Common myeloid progenitor, CD34-positive (primary cell): Measurements from ENCODE around the gene CDK9.

Source experiments
- CTCF ChIA-PET: fragments of 350-600 bp; sonication (Branson Sonifier 250); formaldehyde crosslinking; loops from one replicate; lab custom pipeline; 2021; ENCODE audit warnings: antibody characterized with exemption; lab: Charles Lee
- POLR2A ChIA-PET: fragments of 350-600 bp; sonication (Branson Sonifier 250); formaldehyde crosslinking; loops from one replicate; lab custom pipeline; 2021; ENCODE audit warnings: antibody characterized with exemption; lab: Charles Lee
- DNase-seq, 3 donors: peaks; one replicate each; pipeline versions ENCODE4 v3.0.0 to v3.0.0-alpha.2; 2013
- H3K27ac ChIP-seq, 2 experiments: 1 replicate in 1 of 2; 2 replicates in 1 of 2; pipeline ENCODE4 v1.7.0; 2013; ENCODE audit warnings: inconsistent platforms in 2 of 2, low read length in 2 of 2, mild to moderate bottlenecking in 2 of 2, low read depth in 1 of 2, moderate library complexity in 1 of 2; ENCODE audit not compliant: severe bottlenecking in 2 of 2, insufficient read depth in 1 of 2, poor library complexity in 1 of 2
- H3K27me3 ChIP-seq, 5 experiments: replicated peaks in 2 of 5; 1 replicate in 3 of 5; 2 replicates in 2 of 5; pipeline versions ENCODE4 v1.6.1 to v1.7.0; 2013; ENCODE audit warnings: low read length in 4 of 5, mild to moderate bottlenecking in 2 of 5, moderate library complexity in 2 of 5, inconsistent platforms in 1 of 5; ENCODE audit not compliant: insufficient read depth in 5 of 5, control insufficient read depth in 4 of 5
- H3K36me3 ChIP-seq, 4 experiments: 1 replicate in 2 of 4; 2 replicates in 2 of 4; pipeline versions ENCODE4 v1.6.1 to v1.7.0; 2013; ENCODE audit warnings: low read length in 3 of 4, control low read depth in 1 of 4, mild to moderate bottlenecking in 1 of 4; ENCODE audit not compliant: control insufficient read depth in 4 of 4, insufficient read depth in 4 of 4
- H3K4me1 ChIP-seq, 4 experiments: 1 replicate in 3 of 4; 2 replicates in 1 of 4; pipeline versions ENCODE4 v1.6.1 to v1.7.1; 2013; ENCODE audit warnings: low read length in 3 of 4, mild to moderate bottlenecking in 3 of 4, control low read depth in 1 of 4, inconsistent platforms in 1 of 4, moderate library complexity in 1 of 4; ENCODE audit not compliant: control insufficient read depth in 4 of 4, insufficient read depth in 4 of 4; ENCODE audit errors: control extremely low read depth in 1 of 4
- H3K4me3 ChIP-seq, 7 experiments: 1 replicate in 4 of 7; 2 replicates in 3 of 7; pipeline versions ENCODE4 v1.5.1 to v1.7.0; 2013; ENCODE audit warnings: mild to moderate bottlenecking in 7 of 7, low read length in 6 of 7, moderate library complexity in 6 of 7, inconsistent platforms in 2 of 7, low read depth in 2 of 7, control low read depth in 1 of 7; ENCODE audit not compliant: insufficient read depth in 4 of 7, control insufficient read depth in 1 of 7; ENCODE audit errors: extremely low read depth in 1 of 7
- H3K9me3 ChIP-seq, 5 experiments: 1 replicate in 4 of 5; 2 replicates in 1 of 5; pipeline versions ENCODE4 v1.6.1 to v1.7.1; 2013; ENCODE audit warnings: low read length in 4 of 5, mild to moderate bottlenecking in 2 of 5, inconsistent platforms in 1 of 5, low read depth in 1 of 5, moderate library complexity in 1 of 5; ENCODE audit not compliant: control insufficient read depth in 4 of 5, insufficient read depth in 2 of 5; ENCODE audit errors: control extremely low read depth in 1 of 5
- WGBS: methylation state at CpG from one replicate; pipeline ENCODE4 v1.1.5; 2013; ENCODE audit not compliant: insufficient coverage; 5-methylcytosine and 5-hydroxymethylcytosine counted together

Gene CDK9

DNA sequence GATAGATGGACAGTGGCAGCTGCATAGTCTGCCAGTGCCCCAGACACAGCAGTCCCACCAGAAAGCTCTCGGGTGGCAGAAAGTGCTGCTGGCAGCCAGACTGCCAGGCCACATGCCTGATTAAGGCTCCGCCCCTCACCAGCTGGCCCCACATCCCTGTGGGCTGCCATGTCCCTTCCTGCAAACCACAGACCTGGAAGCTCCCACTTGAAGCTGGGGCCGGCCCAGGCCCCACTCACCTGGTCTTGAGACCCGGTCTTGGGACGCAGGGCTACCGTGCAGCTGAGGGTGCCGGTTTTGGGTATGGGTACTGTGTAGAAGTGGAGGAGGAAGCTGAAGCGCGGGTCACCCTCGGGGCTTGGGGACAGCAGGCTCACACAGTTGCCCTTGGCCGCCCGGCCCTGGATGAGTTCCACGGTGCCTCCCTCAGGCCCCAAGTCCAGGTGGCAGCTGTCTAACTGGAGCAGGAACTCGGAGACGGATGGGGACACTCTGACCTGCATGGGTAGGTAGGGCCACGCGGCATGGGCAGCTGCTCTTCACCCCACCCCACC is 32.1 kb downstream of the CDK9 start:
- Histone ChIP-seq H3K27me3 (no peaks in the 10 kb centered on the region), H3K9me3 (no peaks in the 10 kb centered on the region), H3K4me3 (no peak overlapping the region), H3K36me3 (peaks cover 0 to 77% (median 60%) of the 10 kb centered on the region in 4 experiments), H3K4me1 (no peaks in the 10 kb centered on the region), H3K27ac (peak overlapping the region in 1 of 2 experiments; percentile 11)
- DNase-seq = no peak
- 80% methylated on average over 6 of the region's 17 CpGs for WGBS
- CTCF ChIA-PET = interaction anchor here (1.1 to 2.2 kb wide), 4 partner anchors 17 to 51 kb away, joined by 3 to 10 read pairs (median 3); no protein-coding TSS in a partner anchor
- POLR2A ChIA-PET = no interaction called here

DNA sequence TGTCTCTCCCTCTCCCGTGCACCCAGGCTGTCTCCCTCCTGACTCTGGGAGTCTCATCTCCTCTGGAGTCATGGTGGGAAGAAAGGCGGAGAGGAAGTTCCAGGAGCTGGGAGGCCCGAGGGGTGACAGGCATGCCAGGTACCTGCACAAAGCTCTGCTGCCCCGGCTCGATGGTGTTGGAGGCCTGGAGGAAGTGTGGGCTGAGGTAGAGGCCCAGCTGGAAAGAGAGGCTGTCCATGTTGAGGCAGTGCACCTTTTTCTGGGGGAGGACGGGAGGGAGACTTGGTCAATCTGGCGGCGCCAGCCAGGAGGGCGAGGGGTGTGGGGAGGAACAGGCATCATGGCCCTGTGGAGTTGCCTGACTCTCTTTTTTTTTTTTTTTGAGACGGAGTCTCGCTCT is 32.7 kb downstream of the CDK9 start:
- ChIA-PET POLR2A (no interaction called here), CTCF (interaction anchor here (1.1 to 2.2 kb wide), 4 partner anchors 18 to 103 kb away, joined by 3 to 10 read pairs (median 3); no protein-coding TSS in a partner anchor)
- 96% methylated on average over 5 of the region's 11 CpGs for WGBS
- H3K4me3 ChIP-seq = no peak overlapping the region
- H3K4me1 ChIP-seq = no peaks in the 10 kb centered on the region
- no peaks in the 10 kb centered on the region for H3K9me3 ChIP-seq
- H3K27ac ChIP-seq = no peak overlapping the region
- DNase-seq = no peak
- no peaks in the 10 kb centered on the region for H3K27me3 ChIP-seq
- H3K36me3 ChIP-seq = peaks cover 0 to 74% (median 55%) of the 10 kb centered on the region in 4 experiments

DNA sequence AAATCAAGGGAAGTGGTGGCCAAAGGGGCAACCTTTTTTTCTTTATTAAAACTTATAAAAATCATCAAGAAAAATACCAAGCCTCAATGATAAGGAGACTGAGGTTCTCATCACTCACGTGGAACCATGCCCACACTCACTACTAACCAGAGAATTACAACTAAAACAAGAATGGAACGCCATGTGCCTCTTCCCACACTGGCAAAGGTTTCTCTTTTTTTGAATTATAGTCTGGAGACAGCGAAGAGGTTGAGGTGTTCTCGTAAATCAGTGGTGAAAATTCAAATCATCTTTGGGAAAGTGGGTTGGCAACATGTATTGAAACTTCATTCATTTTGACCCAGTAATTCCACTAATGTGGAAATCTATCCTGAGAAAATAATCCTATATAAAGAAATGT is 36.3 kb downstream of the CDK9 start:
- POLR2A ChIA-PET = no interaction called here
- H3K4me1 ChIP-seq = peaks cover 0 to 4% (median 0%) of the 10 kb centered on the region in 4 experiments
- peaks cover 5 to 71% (median 56%) of the 10 kb centered on the region in 4 experiments for H3K36me3 ChIP-seq
- H3K9me3 ChIP-seq = no peaks in the 10 kb centered on the region
- no peak for DNase-seq
- no peak overlapping the region for H3K27ac ChIP-seq
- 100% methylated on average over 1 of the region's 4 CpGs for WGBS
- no peaks in the 10 kb centered on the region for H3K27me3 ChIP-seq
- no peak overlapping the region for H3K4me3 ChIP-seq
- CTCF ChIA-PET = interaction anchor here (0.9 to 1.1 kb wide), 2 partner anchors 14 to 43 kb away, joined by 3 read pairs; no protein-coding TSS in a partner anchor

DNA sequence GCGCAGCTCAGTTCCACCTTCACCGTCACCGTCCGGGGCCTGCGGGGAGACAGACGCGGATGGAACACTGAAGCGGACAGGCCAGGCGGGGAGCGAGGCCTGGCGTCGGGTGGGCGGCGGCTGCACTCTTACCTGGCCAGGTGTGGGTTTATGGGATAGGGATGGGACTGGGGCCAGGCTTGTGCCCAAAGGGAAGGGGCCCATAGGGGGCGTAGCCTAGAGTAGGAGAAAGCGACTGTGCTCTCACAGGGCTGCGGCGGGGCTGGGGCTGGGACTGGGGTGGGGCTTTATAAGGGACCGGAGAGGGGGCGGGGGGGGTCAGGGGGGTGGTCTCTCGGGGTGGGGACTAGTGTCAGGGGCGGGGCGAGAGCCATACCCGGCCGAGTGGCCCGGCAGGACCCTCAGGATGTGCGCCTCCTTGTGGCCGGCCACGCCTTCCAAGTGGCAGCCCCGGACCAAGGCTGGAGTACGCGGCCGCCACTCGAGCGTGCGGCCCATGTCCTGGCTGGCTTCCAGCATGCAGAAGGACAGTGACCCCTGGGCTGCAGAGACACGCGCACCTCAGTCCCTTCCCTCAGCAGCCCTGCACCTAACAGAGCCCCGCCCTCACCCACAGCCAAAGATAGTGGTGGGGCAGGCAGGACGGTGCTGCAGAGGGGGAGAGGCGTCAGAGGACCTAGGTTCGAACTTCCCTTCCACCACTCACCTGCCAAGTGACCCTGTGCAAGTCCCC is 39.7 kb downstream of the CDK9 start:
- H3K9me3 ChIP-seq = no peaks in the 10 kb centered on the region
- 86% methylated on average over 26 of the region's 42 CpGs for WGBS
- H3K4me3 ChIP-seq = no peak overlapping the region
- no peaks in the 10 kb centered on the region for H3K27me3 ChIP-seq
- CTCF ChIA-PET = interaction anchor here (0.8 to 4.4 kb wide), 15 partner anchors 16 to 62 kb away, joined by 3 to 25 read pairs (median 4); no protein-coding TSS in a partner anchor
- peaks cover 7 to 68% (median 45%) of the 10 kb centered on the region in 4 experiments for H3K36me3 ChIP-seq
- POLR2A ChIA-PET = interaction anchor here (0.9 to 1.1 kb wide), 2 partner anchors 41 to 85 kb away, joined by 3 to 4 read pairs; no protein-coding TSS in a partner anchor
- H3K4me1 ChIP-seq = peaks cover 0 to 15% (median 6%) of the 10 kb centered on the region in 4 experiments
- H3K27ac ChIP-seq = peak overlapping the region in 1 of 2 experiments; percentile 47
- DNase-seq = no peak

DNA sequence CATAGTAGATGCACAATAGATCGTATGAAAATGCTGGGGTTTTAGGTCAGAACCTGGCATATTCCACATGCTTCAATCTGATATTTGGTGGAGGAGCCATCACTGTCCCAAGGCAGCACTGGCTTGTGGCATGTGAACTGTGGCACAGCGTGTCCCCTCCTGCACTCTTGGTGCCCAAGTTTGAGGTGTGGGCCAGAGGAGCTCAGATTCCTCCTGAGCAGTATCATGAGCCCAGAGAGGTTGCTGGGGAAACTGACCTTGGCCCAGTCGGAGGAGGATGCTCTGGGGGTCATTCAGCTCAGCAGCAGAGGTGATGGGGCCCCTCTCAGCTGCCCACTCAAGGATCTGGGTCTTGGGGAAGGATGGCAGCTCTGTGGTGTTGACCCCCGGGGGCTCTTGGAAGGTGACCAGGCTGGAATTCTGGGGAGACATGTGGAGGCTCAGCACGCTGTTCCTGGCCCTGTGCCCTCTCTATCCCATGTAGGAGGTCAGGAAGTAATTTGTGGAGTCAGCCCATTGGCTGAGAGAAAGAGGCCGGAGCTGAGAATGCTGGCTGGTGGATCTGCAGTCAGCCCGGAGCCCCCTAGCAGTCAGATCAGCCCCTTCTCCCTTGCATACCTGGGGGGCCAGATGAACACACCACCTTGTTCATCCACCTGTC is 40.5 kb downstream of the CDK9 start:
- Histone ChIP-seq H3K36me3 (peaks cover 7 to 67% (median 42%) of the 10 kb centered on the region in 4 experiments), H3K27me3 (no peaks in the 10 kb centered on the region), H3K27ac (peak overlapping the region in 1 of 2 experiments; percentile 47), H3K4me1 (peaks cover 0 to 15% (median 6%) of the 10 kb centered on the region in 4 experiments), H3K9me3 (no peaks in the 10 kb centered on the region), H3K4me3 (no peak overlapping the region)
- 95% methylated on average over 6 of the region's 7 CpGs for WGBS
- ChIA-PET CTCF (interaction anchor here (0.9 to 4.4 kb wide), 9 partner anchors 16 to 43 kb away, joined by 3 to 25 read pairs (median 6); partner anchors contain the start of gene FPGS), POLR2A (interaction anchor here (0.9 kb wide), 1 partner anchor 41 kb away, joined by 4 read pairs; no protein-coding TSS in a partner anchor)
- no peak for DNase-seq

DNA sequence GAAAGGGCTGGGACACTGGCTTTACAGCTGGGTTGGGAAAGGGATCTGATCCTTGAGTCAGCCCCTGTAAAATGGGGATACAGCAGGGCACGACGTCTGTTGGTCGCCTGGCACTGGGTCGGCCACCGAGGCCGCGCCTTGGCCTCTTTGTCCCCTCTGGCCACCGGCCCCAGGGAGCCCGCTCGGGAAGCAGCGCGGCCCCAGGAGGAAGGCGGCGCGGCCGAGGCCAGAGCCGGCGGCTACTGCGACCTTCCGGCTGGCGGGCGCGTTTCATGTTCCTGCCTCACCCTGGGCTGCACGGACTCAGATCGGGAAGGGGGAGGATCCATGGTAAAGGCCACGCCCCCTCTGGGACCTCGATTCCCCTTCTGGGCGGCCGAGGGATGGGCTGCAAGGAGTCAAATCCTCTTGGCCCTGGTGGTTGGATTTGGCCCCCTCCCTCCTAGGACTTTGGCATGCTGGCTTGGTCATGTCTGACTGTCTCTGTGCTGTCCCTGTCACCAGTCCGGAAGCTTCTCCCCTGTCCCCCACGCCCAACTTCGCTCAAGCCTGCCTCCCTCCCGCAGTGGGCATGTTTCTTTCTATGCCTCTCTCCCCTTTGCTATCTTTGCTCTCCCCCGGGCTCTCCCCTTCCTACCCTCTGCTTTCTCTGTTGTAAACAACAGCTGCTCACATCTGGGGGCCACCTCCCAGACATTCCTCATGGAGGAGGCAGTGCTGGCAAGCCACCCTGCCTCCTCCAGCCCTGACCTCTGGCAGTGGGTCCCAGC is 42.6 kb downstream of the CDK9 start:
- CTCF ChIA-PET = interaction anchor here (1.2 to 4.4 kb wide), 4 partner anchors 19 to 41 kb away, joined by 3 to 25 read pairs (median 7); partner anchors contain the start of gene FPGS

More for the DNA sequence above, 42.6 kb downstream of the CDK9 start:
- Histone ChIP-seq H3K27me3 (no peaks in the 10 kb centered on the region), H3K36me3 (peaks cover 7 to 59% (median 37%) of the 10 kb centered on the region in 4 experiments), H3K4me1 (peaks cover 0 to 24% (median 8%) of the 10 kb centered on the region in 4 experiments), H3K9me3 (no peaks in the 10 kb centered on the region), H3K27ac (peak overlapping the region in 1 of 2 experiments; percentile 60), H3K4me3 (peak overlapping the region in 4 of 7 experiments; percentile 10 to 71 (median 43))
- peak in 2 of 3 donors; percentile 46 to 53 for DNase-seq
- POLR2A ChIA-PET = interaction anchor here (0.5 to 0.6 kb wide), 2 partner anchors 36 to 225 kb away, joined by 3 read pairs; no protein-coding TSS in a partner anchor
- 48% methylated on average over 26 of the region's 34 CpGs for WGBS
